Measurements from ENCODE around the gene COMMD3. TPM values are rescaled to one million over a fixed set of nuclear protein-coding genes. Genes with fewer than 3 reads are reported as not detected.

Gene COMMD3
- total and polyA plus RNA-seq, 4 experiments from 2014 or later: 67.9 to 88.1 (median 69.8) TPM

- Histone ChIP-seq H3K36me3 (ENCODE audit: insufficient read depth, low read length) (no peaks in the 10 kb centered on the region), H3K27ac (ENCODE audit: low read depth, low read length) (no peak overlapping the region), H3K4me3 (ENCODE audit: low read length in 2 of 2) (no peak overlapping the region), H3K27me3 (ENCODE audit: insufficient read depth, low read length) (no peaks in the 10 kb centered on the region), H3K9me3 (ENCODE audit: control insufficient read depth in 1 of 2, low read length in 2 of 2) (no peaks in the 10 kb centered on the region), H3K4me1 (ENCODE audit: insufficient read depth, low read length) (no peaks in the 10 kb centered on the region)
- Mint-ChIP-seq H3K4me3 (no peak overlapping the region), H3K9me3 (no peaks in the 10 kb centered on the region), H3K36me3 (no peaks in the 10 kb centered on the region), H3K27ac (no peak overlapping the region), H3K4me1 (peaks cover 0 to 3% (median under 1%) of the 10 kb centered on the region in 4 donors), H3K27me3 (peaks cover 1 to 10% of the 10 kb centered on the region in 2 donors)
- ChIA-PET POLR2A (ENCODE audit: partially characterized antibody) (no interaction called here), CTCF (ENCODE audit: partially characterized antibody) (no interaction called here)
- intact Hi-C loops (cut with micrococcal nuclease): no loop called here
- DNase-seq: no peak
These were observed 48.4 kb downstream of the COMMD3 start for GRCh38 chr10:22364407-22365140.

- ChIA-PET CTCF (ENCODE audit: partially characterized antibody) (no interaction called here), POLR2A (ENCODE audit: partially characterized antibody) (interaction anchor here (1.0 kb wide), 1 partner anchor 49 kb away, joined by 3 read pairs; the partner anchor contains the start of gene COMMD3)
- Histone ChIP-seq H3K36me3 (ENCODE audit: insufficient read depth, low read length) (no peaks in the 10 kb centered on the region), H3K4me1 (ENCODE audit: insufficient read depth, low read length) (peaks cover 2% of the 10 kb centered on the region), H3K27ac (ENCODE audit: low read depth, low read length) (no peak overlapping the region), H3K27me3 (ENCODE audit: insufficient read depth, low read length) (no peaks in the 10 kb centered on the region), H3K4me3 (ENCODE audit: low read length in 2 of 2) (no peak overlapping the region), H3K9me3 (ENCODE audit: control insufficient read depth in 1 of 2, low read length in 2 of 2) (no peaks in the 10 kb centered on the region)
- Mint-ChIP-seq H3K9me3 (no peaks in the 10 kb centered on the region), H3K27ac (no peak overlapping the region), H3K4me3 (peak overlapping the region in 1 of 8 donors; percentile 66), H3K27me3 (peaks cover 1 to 10% of the 10 kb centered on the region in 2 donors), H3K36me3 (no peaks in the 10 kb centered on the region), H3K4me1 (peaks cover 0 to 5% (median 3%) of the 10 kb centered on the region in 4 donors)
- no peak for DNase-seq
- intact Hi-C loops (cut with micrococcal nuclease): no loop called here
These were observed 49.0 kb downstream of the COMMD3 start for GRCh38 chr10:22365233-22365632.

GRCh38 chr10:22365644-22366434 lies 49.7 kb downstream of the COMMD3 start:
- CTCF ChIA-PET (ENCODE audit: partially characterized antibody): no interaction called here
- intact Hi-C loops (cut with micrococcal nuclease): no loop called here

GRCh38 chr10:22366435-22366703 lies 50.2 kb downstream of the COMMD3 start:
- Mint-ChIP-seq H3K9me3 (no peaks in the 10 kb centered on the region), H3K4me3 (no peak overlapping the region), H3K27ac (no peak overlapping the region), H3K27me3 (peaks cover 1 to 10% of the 10 kb centered on the region in 2 donors), H3K4me1 (peaks cover 0 to 6% (median 5%) of the 10 kb centered on the region in 4 donors), H3K36me3 (no peaks in the 10 kb centered on the region)
- Histone ChIP-seq H3K9me3 (ENCODE audit: control insufficient read depth in 1 of 2, low read length in 2 of 2) (no peaks in the 10 kb centered on the region), H3K4me3 (ENCODE audit: low read length in 2 of 2) (no peak overlapping the region), H3K4me1 (ENCODE audit: insufficient read depth, low read length) (peaks cover 4% of the 10 kb centered on the region), H3K36me3 (ENCODE audit: insufficient read depth, low read length) (no peaks in the 10 kb centered on the region), H3K27ac (ENCODE audit: low read depth, low read length) (no peak overlapping the region), H3K27me3 (ENCODE audit: insufficient read depth, low read length) (no peaks in the 10 kb centered on the region)
- intact Hi-C loops (cut with micrococcal nuclease): no loop called here
- ChIA-PET POLR2A (ENCODE audit: partially characterized antibody) (interaction anchor here (1.0 kb wide), 1 partner anchor 50 kb away, joined by 3 read pairs; the partner anchor contains the start of gene COMMD3), CTCF (ENCODE audit: partially characterized antibody) (no interaction called here)
- DNase-seq: no peak

More at GRCh38 chr10:22365644-22366434, 49.7 kb downstream of the COMMD3 start:
- no peak overlapping the region for H3K4me3 Mint-ChIP-seq
- no peak overlapping the region for H3K4me3 ChIP-seq (ENCODE audit: low read length in 2 of 2)
- no peaks in the 10 kb centered on the region for H3K27me3 ChIP-seq (ENCODE audit: insufficient read depth, low read length)
- no peak for DNase-seq
- H3K27me3 Mint-ChIP-seq: peaks cover 1 to 10% of the 10 kb centered on the region in 2 donors
- no peaks in the 10 kb centered on the region for H3K36me3 Mint-ChIP-seq
- H3K9me3 ChIP-seq (ENCODE audit: control insufficient read depth in 1 of 2, low read length in 2 of 2): no peaks in the 10 kb centered on the region
- no peak overlapping the region for H3K27ac ChIP-seq (ENCODE audit: low read depth, low read length)
- no peaks in the 10 kb centered on the region for H3K9me3 Mint-ChIP-seq
- POLR2A ChIA-PET (ENCODE audit: partially characterized antibody): interaction anchor here (1.0 kb wide), 1 partner anchor 50 kb away, joined by 3 read pairs; the partner anchor contains the start of gene COMMD3
- peaks cover 0 to 6% (median 5%) of the 10 kb centered on the region in 4 donors for H3K4me1 Mint-ChIP-seq
- no peak overlapping the region for H3K27ac Mint-ChIP-seq
- peaks cover 4% of the 10 kb centered on the region for H3K4me1 ChIP-seq (ENCODE audit: insufficient read depth, low read length)
- H3K36me3 ChIP-seq (ENCODE audit: insufficient read depth, low read length): no peaks in the 10 kb centered on the region

- no peak overlapping the region for H3K4me3 Mint-ChIP-seq
- Histone ChIP-seq H3K4me3 (ENCODE audit: low read length in 2 of 2) (no peak overlapping the region), H3K27ac (ENCODE audit: low read depth, low read length) (no peak overlapping the region), H3K9me3 (ENCODE audit: control insufficient read depth in 1 of 2, low read length in 2 of 2) (no peaks in the 10 kb centered on the region), H3K27me3 (ENCODE audit: insufficient read depth, low read length) (no peaks in the 10 kb centered on the region), H3K4me1 (ENCODE audit: insufficient read depth, low read length) (peaks cover 4% of the 10 kb centered on the region), H3K36me3 (ENCODE audit: insufficient read depth, low read length) (no peaks in the 10 kb centered on the region)
- DNase-seq: no peak
- H3K36me3 Mint-ChIP-seq: no peaks in the 10 kb centered on the region
- POLR2A ChIA-PET (ENCODE audit: partially characterized antibody): no interaction called here
- intact Hi-C loops (cut with micrococcal nuclease): no loop called here
- no peaks in the 10 kb centered on the region for H3K9me3 Mint-ChIP-seq
- CTCF ChIA-PET (ENCODE audit: partially characterized antibody): no interaction called here
- H3K4me1 Mint-ChIP-seq: peaks cover 0 to 6% (median 5%) of the 10 kb centered on the region in 4 donors
- H3K27ac Mint-ChIP-seq: no peak overlapping the region
- H3K27me3 Mint-ChIP-seq: peaks cover 1 to 10% of the 10 kb centered on the region in 2 donors
These were observed 50.6 kb downstream of the COMMD3 start for GRCh38 chr10:22366771-22367170.

GRCh38 chr10:22367471-22367870 lies 51.3 kb downstream of the COMMD3 start:
- H3K4me1 ChIP-seq (ENCODE audit: insufficient read depth, low read length): peaks cover 4% of the 10 kb centered on the region
- Mint-ChIP-seq H3K36me3 (no peaks in the 10 kb centered on the region), H3K27me3 (peaks cover 1 to 10% of the 10 kb centered on the region in 2 donors), H3K27ac (no peak overlapping the region), H3K4me1 (peaks cover 0 to 6% (median 5%) of the 10 kb centered on the region in 4 donors), H3K9me3 (no peaks in the 10 kb centered on the region), H3K4me3 (no peak overlapping the region)
- no peak for DNase-seq
- no peaks in the 10 kb centered on the region for H3K27me3 ChIP-seq (ENCODE audit: insufficient read depth, low read length)
- no peak overlapping the region for H3K27ac ChIP-seq (ENCODE audit: low read depth, low read length)
- CTCF ChIA-PET (ENCODE audit: partially characterized antibody): no interaction called here
- H3K9me3 ChIP-seq (ENCODE audit: control insufficient read depth in 1 of 2, low read length in 2 of 2): no peaks in the 10 kb centered on the region
- intact Hi-C loops (cut with micrococcal nuclease): no loop called here
- no peak overlapping the region for H3K4me3 ChIP-seq (ENCODE audit: low read length in 2 of 2)
- no peaks in the 10 kb centered on the region for H3K36me3 ChIP-seq (ENCODE audit: insufficient read depth, low read length)
- POLR2A ChIA-PET (ENCODE audit: partially characterized antibody): no interaction called here

GRCh38 chr10:22368402-22368801 lies 52.2 kb downstream of the COMMD3 start:
- intact Hi-C loops (cut with micrococcal nuclease): no loop called here
- H3K9me3 Mint-ChIP-seq: no peaks in the 10 kb centered on the region
- H3K4me3 ChIP-seq (ENCODE audit: low read length in 2 of 2): no peak overlapping the region
- DNase-seq: no peak
- no peak overlapping the region for H3K27ac Mint-ChIP-seq
- H3K4me3 Mint-ChIP-seq: no peak overlapping the region
- H3K4me1 ChIP-seq (ENCODE audit: insufficient read depth, low read length): peaks cover 4% of the 10 kb centered on the region
- H3K27me3 ChIP-seq (ENCODE audit: insufficient read depth, low read length): no peaks in the 10 kb centered on the region
- no peak overlapping the region for H3K27ac ChIP-seq (ENCODE audit: low read depth, low read length)
- CTCF ChIA-PET (ENCODE audit: partially characterized antibody): no interaction called here
- peaks cover 0 to 6% (median 5%) of the 10 kb centered on the region in 4 donors for H3K4me1 Mint-ChIP-seq
- H3K36me3 Mint-ChIP-seq: no peaks in the 10 kb centered on the region
- H3K36me3 ChIP-seq (ENCODE audit: insufficient read depth, low read length): no peaks in the 10 kb centered on the region
- H3K9me3 ChIP-seq (ENCODE audit: control insufficient read depth in 1 of 2, low read length in 2 of 2): no peaks in the 10 kb centered on the region
- POLR2A ChIA-PET (ENCODE audit: partially characterized antibody): no interaction called here
- peaks cover 1 to 12% of the 10 kb centered on the region in 2 donors for H3K27me3 Mint-ChIP-seq
